Smooth muscle cell of the brain vasculature (primary cell): ENCODE measurements around the gene CXCL3.
"Not testable (repeated sequence)": the region's sequence is repeated elsewhere in the genome, so short reads cannot be mapped to it uniquely, and the experiment has no call there.

Experiments used
- DNase-seq: peaks from one replicate; pipeline ENCODE4 v3.0.0-alpha.2; 2012; ENCODE audit warnings: low read depth, low spot score

CXCL3 gene

DNA sequence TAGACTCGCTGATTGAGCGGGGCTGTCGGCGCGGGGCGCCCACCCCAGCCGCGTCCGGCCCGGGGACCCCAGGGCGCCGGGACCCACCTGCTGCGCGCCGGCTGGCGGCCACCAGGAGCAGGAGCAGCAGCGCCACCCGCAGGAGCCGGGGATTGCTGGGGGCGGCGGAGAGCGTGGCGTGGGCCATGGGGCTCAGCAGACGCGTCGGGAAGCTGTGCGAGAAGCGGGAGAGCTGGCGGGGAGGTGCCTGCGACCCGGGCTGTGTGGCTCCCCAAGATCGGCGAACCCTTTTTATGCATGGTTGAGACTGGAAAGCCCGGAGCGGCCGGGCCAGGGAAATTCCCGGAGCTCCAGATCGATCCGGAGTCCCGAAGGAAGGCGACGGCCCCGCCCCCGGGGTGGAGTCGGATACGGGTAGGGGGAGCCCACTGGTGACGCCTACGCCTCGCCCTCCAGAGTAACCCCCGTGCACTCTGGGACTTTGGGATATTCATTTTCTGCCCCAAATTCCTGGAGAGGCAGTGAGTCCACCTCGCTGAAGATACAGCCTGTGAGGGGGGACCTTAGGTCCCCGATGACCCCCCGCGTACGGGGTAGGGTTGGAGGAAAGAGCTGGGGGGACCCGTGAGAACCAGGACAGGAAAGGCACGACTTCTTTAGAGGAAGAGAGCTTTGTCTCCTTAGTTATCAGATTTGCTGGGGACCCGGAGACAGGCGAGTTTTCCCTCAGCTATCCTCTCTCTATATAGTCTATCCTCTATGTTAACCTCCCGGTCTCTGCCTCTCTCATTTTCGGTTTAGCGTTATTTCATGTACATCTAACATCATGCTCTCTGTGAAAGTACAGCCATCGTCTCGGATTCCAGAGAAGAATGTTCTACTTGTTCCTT, at the start of gene CXCL3:
Gene CXCL3, minus strand, starts transcription at position 265 of the 890 bp plus-strand sequence. Its CDS starts 78 bp downstream, at position 187.
- no peak for DNase-seq

DNA sequence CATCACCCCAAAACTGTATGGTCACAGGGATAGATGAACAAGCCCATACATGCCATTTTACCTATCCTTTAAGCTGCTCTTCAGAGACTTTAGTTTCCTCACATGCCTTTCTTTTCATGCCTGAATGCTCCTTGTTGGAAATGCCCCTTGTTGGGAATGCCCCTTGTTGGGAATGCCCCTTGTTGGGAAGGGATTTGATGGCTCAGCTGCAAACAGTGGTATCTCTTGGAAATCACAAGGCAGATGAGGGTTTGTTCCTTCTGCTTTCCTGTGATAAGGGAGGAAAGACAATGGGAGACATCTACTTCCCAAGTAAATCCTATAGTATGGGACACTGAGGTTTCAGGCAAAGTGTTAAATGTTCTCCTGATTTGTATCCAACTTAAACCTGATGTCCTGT, 49.0 kb upstream of the CXCL3 start:
- no peak for DNase-seq

DNA sequence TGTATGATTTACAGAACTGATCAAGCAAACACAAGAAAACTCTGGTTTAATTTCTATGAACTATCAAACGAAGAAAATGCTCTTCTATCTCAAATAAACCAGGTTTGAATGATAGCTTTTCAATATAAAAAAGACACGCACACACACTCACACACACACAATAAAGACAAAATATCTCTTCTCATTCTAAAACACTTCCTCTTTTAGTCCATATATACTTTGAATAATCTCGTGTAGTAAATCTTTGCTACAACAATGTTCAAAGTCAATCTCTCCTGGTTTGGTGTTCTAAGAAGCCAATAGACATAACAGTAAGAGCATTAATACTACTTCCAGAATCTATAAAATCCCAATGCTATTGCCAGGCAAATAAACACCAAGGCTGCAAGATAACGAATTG, 47.2 kb upstream of the CXCL3 start:
- DNase-seq = no peak

DNA sequence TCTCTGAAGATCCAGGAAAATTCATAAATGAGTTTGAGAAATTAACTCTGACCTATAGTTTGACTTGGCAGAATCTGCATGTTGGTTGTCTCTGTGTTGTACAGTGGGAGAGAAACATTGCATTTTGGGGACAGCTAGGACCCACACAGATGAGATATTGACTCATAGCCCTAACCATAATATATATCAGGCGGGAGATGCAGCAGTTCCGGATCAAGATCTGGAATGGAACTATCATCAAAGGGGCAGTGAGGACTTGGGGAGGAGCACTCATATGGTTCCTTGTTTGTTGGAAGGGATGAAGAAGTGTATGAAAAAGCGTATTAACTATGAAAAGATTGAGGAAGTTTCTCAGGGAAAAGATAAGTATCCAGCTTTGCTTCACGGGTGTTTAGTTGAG, 46.5 kb upstream of the CXCL3 start:
- DNase-seq = no peak

DNA sequence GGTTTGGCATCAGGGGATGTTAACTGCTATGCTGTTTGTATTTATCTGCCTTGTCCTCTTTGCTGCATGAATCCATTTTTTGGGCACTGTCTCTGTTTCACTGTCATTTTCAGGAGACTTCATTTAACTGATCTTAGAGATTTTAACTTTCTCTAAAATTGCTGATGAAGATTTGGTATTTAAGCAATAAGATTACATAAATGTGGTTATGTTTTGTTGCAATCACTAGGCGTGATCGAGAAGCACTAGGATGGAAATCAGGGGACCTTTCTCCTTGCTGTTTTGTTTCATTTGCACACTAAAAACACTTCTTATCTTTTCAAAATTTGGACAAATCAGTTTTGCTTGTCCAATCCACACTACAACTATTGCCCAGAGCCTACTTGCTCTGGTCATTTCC, 45.1 kb upstream of the CXCL3 start:
- DNase-seq = no peak

DNA sequence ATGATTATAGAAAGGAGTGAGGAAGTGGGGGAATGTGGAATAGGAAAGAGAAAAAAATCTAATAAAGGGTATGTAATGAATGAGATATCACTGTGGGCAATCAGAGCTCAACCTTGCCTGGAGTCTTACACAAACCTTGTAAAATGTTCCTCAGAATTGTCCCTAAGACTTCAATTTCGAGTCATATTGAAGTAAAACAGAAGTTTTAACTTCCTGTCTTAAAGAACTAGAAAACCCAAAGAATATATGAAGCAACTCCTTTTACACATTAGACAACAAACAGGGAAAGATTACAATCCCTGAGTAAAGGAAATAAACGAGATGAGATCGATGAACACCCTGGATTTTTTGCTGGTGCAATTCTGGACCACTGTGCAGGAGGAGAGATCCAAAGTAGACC, 42.5 kb upstream of the CXCL3 start:
- DNase-seq = no peak

DNA sequence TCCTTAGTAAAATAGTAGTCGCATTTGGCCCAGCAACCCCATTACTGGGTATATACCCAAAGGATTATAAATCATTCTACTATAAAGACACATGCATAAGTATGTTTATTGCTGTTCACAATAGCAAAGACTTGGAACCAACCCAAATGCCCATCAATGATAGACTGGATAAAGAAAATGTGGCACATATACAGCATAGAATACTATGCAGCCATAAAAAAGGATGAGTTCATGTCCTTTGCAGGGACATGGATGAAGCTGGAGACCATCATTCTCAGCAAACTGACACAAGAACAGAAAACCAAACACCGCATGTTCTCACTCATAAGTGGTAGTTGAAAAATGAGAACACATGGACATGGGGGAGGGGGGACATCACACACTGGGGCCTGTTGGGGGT, 41.9 kb upstream of the CXCL3 start:
- not testable (repeated sequence) for DNase-seq

DNA sequence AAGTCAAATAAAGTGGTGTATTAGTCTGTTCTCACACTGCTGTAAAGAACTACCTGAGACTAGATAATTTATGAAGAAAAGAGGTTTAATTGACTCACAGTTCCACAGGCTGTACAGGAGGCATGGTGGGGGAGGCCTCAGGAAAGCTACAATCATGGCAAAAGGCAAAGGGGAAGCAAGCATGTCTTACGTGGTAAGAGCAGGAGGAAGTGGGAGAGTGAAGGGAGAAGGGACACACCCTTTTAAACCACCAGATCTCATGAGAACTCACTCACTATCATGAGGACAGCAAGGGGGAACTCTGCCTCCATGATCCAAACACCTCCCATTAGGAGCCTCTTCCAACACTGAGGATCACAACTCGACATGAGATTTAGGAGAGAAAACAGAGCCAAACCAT, 40.5 kb upstream of the CXCL3 start:
- DNase-seq = not testable (repeated sequence)

DNA sequence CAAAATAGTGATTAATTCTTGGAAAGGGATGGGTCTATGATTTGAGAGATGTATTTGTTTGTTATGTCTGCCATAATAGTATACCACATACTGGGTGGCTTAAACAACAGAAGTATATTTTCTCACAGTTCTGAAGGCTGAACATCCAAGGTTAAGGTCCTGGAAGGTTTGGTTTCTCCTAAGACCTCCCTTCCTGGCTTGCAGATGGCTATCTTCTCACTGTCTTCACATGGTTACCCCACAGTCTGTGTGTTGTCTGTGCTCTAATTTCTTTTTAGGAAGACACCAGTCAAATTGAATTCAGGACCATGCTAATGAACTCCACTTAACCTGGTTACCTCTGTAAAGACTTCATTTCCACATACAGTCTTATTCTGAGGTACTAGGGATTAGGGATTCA, 34.9 kb upstream of the CXCL3 start:
- DNase-seq = no peak

DNA sequence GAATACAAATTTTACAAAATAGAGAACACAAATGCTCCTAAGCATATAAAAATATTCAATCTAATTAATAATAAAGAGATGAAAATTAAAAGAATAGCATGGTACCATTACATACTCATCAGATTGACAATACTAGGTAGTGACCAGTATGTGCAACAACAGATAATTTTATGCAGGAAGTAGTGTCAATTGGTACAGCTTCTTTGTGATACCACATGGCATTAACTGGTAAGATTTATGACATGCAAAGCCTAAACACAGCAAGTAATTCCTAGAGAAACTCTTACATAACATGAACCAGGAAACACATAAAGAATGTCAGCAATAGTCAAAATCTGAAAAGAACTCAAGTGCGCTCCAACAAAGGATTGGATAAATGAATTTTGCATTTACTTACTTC, 34.2 kb upstream of the CXCL3 start:
- DNase-seq = no peak

DNA sequence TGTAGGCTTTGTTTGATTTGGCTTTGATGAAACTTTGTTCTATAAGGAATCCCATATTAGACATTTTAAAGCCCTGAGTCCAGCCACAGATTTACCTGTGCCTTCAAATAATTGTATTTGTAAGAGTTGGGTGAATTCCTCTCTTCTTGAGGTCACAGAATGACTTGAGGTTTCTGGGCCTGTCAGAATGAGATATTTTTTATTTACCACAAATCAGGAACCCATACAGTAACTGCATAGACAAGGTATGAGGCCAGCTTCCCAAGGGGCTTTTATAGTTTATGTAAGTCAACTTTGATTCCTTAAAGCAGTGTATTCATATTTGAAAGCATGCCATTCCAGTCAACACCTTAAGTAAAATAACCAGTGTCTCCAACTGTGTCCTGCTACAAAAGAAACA, 29.1 kb upstream of the CXCL3 start:
- no peak for DNase-seq

DNA sequence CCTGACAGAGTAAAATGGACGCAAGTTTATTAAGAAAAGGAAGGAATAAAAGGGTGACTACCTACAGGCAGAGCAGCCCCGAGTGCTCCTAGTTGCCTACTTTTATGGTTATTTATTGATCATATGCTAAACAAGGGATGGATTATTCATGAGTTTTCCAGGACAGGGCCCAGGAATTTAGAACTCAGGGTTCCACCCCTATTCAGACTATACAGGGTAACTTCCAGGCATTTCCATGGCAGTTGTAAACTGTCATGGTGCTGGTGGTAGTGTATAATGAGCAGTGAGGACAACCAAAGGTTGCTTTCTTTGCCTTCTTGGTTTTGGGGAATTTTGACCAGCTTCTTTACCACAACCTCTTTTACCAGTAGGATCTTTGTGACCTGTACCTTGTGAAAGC, 27.7 kb upstream of the CXCL3 start:
- DNase-seq = no peak

DNA sequence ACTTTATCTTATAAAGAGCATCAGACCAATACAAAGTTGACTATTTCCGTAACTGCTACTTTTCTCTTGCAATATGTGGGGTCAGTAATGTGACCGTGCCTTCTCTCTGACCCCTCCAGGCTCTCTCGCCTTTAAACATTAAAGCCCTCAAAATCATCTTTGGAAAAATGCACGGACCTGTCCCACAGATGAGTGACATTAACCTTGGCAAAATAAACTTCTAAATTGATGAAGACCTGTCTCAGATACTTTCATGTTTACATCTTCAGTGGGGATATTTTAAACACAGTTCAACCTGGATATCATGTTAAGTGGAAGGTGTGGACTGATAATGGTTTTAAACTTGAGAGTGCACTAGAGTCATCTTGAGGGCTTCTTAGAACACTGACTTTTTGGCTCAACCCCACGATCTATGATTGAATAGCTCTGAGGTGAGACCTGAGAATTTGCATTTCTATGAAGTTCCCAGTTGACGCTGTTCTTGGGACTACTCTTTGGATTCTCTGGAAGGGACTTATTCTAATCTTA, 26.7 kb upstream of the CXCL3 start:
- DNase-seq = no peak

DNA sequence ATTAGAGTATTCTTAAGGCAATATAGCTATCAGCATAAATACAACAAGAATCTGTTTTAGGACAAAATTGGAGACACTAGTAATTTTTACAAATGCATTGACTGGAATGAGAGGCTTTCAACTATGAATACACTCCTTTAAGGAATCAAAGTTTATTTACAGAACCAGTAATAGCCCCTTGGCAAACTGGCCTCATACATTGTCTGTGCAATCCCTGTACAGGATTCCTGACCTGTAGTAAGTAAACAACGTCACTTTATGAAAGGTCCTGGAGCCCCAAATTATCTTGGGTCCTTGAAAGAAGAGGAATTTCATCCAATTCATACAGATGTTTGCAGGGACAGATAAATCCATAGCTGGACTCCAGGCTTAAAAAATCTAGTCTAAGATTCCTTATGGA, 25.4 kb upstream of the CXCL3 start:
- DNase-seq = no peak

DNA sequence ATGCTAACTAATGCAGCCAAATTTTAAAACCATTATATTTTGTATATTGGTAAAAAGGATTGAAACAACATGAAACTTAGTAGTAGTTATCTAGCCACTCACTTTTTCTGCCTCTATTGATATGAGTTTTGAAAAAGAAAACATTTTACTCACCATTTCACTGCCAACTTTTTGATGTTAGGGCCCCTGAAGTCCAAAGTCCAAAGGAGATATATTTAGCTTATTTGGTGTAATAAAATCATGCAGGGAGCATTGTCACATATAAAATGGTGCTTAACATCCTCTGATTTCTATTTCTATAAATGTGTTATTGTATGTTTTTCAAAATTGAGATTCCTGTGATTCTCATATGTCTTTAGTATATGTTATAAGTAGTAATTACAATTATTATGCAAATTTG, 24.5 kb upstream of the CXCL3 start:
- DNase-seq = no peak

DNA sequence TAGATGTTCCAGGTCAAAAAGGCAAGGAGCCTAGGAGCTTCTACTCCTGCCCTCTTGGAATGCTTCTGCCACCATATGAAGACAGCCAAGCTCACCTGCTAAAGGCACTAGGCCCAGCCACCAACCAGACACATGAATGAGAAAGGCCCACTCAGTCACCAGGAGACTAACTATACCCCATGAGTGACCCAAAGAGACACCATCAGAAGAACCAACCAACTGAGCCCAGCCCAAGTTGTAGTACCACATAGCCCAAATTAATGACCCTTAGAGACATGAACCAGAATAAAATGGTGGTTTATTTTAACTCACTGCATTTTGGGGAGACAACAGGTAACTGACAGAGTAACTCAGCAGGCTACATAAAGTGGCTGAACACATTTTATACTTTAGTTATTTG, 22.9 kb upstream of the CXCL3 start:
- DNase-seq = no peak

DNA sequence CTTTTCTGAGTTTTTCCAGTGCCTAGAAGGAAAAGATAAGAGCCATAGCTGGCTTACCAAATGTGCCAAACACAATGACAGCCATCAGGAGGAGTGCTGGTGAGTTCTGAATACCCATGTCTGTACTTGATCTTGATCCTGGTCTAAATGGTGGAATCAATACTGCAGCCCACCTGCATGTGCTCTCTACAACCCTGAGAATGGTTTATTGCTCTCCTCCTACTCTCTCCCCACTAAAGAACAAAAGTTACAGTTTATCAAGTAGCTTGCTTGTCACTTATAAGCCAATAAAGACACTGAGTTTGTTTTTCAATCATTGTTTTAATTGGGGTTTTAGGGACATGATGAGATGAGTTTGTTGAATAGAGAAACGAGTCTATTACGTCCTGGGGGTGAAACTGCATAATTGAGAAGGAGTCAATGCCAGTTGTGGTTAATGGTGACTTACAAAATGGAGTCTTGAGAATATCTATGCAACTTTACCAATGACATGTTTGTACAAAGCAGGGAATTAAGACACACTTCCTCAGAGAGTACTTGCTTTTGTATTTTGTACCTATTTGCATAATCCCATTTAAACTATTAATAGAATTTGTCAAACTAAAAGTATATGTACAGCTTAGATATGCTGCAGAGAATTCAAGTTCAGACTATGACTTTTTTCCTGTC, 20.8 kb upstream of the CXCL3 start:
- DNase-seq = no peak

DNA sequence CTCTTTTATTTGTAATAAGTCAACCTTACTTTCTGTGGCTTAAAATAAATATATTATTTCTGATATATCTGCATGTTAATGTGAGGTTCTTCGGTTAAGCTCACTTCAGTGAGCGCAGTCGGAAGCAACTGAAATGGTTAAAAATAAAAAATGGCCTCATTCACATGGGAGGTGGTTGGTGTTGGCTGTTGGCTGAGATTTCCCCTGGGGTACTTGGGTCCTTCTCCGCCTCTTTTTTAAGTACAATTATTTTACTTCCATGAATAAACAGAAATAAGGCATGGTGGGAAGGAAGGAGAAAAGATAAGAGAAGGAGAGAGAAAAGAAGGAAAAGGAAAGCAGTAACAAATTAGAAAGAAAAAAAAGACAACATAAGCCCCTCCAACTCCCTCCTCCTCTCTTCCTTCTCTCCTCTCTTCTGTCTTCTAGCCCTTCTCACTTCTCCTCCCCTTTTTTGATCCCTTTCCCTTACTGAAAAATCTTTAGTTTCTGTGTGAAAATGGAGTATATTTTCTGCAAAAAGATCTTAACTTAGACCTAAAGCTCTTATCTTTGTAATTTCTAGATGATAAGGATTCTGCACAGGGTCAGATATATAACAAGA, 19.7 kb upstream of the CXCL3 start:
- no peak for DNase-seq

DNA sequence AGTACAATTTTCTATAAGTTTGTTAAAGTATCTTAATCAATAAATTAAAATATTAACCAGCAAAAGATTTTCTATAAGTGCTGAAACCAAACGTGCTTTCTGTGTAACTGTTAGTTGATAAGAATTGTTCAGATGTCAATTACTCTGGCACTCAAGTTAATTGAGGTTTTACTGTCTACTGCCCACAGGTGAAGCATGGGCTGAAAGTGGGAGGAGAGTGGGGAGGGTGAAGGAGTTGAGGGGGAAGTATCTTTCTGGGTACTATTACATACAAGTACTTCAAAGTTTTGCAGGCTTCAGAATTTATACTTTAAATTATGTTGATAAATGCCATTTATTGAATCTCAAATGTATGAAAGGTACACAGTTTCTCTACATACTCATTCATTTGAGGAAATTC, 19.1 kb upstream of the CXCL3 start:
- DNase-seq = no peak

DNA sequence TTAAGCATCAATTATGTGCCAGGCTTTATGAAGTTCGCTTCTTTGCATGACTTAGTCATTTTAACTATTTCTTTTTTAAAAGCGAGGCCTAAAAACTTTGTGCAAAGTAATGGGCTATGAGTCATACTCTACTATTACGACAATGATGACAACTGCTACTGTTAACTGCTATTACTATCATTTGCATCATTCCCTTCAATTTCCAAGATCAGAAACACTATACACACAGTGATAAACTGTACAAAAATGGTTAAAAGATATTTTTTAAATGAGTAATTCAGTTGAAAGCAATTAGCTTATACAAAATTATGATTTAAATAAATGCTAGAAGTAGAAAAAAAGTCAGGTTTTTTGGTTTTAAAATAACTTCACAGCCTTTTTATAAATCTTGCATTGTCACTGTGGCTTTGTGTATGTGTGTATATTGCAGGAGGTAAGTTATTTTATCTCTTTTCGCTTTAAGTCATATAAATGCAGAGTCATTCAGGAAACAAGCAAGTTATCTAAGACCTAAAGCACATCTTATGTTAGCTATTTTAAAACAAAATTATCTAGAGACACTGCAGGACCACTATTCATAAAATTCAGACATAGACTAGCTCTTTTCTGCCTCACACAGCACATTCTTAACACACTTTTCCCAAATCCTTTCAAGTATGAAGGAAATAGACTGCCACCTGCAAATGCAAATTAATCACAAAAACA, 18.5 kb upstream of the CXCL3 start:
- DNase-seq = no peak

DNA sequence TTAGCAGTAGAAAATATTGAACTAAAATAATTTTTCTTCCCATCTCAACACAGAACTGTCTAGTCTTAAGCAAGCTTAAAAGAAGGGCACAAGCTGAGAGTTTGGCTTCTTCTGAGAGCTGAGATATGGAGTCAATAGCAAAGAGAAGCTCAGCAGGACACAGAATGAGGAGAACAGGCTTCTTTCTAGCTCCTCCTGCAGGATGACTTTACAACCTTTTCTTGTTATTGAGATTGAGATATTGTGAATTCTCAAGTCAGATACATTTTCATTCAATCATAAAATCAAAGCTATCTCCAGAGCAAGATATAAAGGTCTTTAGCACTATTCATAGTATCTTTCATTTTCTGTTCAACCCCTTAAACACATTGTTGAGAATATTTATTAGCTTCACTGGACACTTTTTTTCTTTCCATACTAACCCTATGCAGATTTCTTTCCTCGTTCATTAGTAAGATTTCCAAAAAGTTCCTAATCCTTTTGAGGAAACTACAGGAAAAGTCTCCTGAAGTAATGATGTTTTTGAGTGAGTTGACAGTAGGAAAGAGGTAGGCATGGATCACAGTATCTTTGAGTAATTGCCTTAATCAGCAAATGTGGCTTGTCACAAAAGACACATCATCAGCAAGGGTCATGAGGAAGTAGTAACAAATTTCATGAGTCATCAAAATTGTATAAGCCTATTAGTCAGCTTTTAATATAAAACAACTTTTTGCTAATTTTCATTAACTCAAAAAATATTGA, 17.8 kb upstream of the CXCL3 start:
- DNase-seq = no peak
